Measurements from ENCODE around the gene FAM50A.
"Not testable (repeated sequence)": the region's sequence is repeated elsewhere in the genome, so short reads cannot be mapped to it uniquely, and the experiment has no call there.

FAM50A gene

GRCh38 chrX:154443992-154444754 lies at the start of gene FAM50A:
TSS of gene FAM50A (plus strand) at chrX:154444141. CDS start at chrX:154444236, 95 bp downstream.
- peak; percentile 74 for DNase-seq

- not testable (repeated sequence) for DNase-seq
These were observed 47.6 kb upstream of the FAM50A start for GRCh38 chrX:154396363-154396762.

GRCh38 chrX:154396973-154397887 lies 46.7 kb upstream of the FAM50A start:
- peak; percentile 59 for DNase-seq

- peak; percentile 98 for DNase-seq
These were observed 45.9 kb upstream of the FAM50A start, which contains the start of gene RPL10 for GRCh38 chrX:154397888-154398667. TSS of gene RPL10 (plus strand) at chrX:154398377. CDS start at chrX:154398520, 143 bp downstream.

- peak; percentile 81 for DNase-seq
These were observed 45.0 kb upstream of the FAM50A start for GRCh38 chrX:154398668-154399526.

- no peak for DNase-seq
These were observed 44.2 kb upstream of the FAM50A start for GRCh38 chrX:154399527-154400368.

GRCh38 chrX:154400369-154400817 lies 43.5 kb upstream of the FAM50A start:
- not testable (repeated sequence) for DNase-seq

- DNase-seq: no peak
These were observed 42.7 kb upstream of the FAM50A start for GRCh38 chrX:154401045-154401799.

- no peak for DNase-seq
These were observed 41.9 kb upstream of the FAM50A start for GRCh38 chrX:154401918-154402621.

GRCh38 chrX:154402622-154403127 lies 41.3 kb upstream of the FAM50A start:
- DNase-seq: no peak

GRCh38 chrX:154403192-154403591 lies 40.7 kb upstream of the FAM50A start:
- no peak for DNase-seq

GRCh38 chrX:154403858-154404257 lies 40.1 kb upstream of the FAM50A start:
- no peak for DNase-seq

- no peak for DNase-seq
These were observed 39.2 kb upstream of the FAM50A start for GRCh38 chrX:154404625-154405192.

- DNase-seq: no peak
These were observed 35.2 kb upstream of the FAM50A start for GRCh38 chrX:154408659-154409221.

- no peak for DNase-seq
These were observed 34.6 kb upstream of the FAM50A start, which contains the start of gene DNASE1L1 for GRCh38 chrX:154409222-154409871. TSS of gene DNASE1L1 (minus strand) at chrX:154409254. CDS start at chrX:154405568, 3,686 bp downstream.

GRCh38 chrX:154411981-154412340 lies 32.0 kb upstream of the FAM50A start:
- DNase-seq: peak; percentile 75

GRCh38 chrX:154412468-154412867 lies 31.5 kb upstream of the FAM50A start:
- DNase-seq: no peak

- no peak for DNase-seq
These were observed 30.8 kb upstream of the FAM50A start for GRCh38 chrX:154413142-154413541.

Measured in NCI-H1436 (cell line).